B cell (primary cell): ENCODE data around the gene NBEAL1.

Experiments
- EZH2 ChIP-seq: IDR thresholded peaks from 2 replicates; pipeline ENCODE4 v1.6.1; 2012; ENCODE audit warnings: borderline replicate concordance, low read depth, mild to moderate bottlenecking, moderate library complexity, low read length; ENCODE audit not compliant: insufficient read depth, poor library complexity, severe bottlenecking
- TF ChIP-seq, protein P1 (sequence below): fragments of 200-600 bp; IDR thresholded peaks from one replicate; pipeline ENCODE4 v1.8.0; 2022; ENCODE audit warnings: antibody characterized with exemption, mild to moderate bottlenecking

DNA sequence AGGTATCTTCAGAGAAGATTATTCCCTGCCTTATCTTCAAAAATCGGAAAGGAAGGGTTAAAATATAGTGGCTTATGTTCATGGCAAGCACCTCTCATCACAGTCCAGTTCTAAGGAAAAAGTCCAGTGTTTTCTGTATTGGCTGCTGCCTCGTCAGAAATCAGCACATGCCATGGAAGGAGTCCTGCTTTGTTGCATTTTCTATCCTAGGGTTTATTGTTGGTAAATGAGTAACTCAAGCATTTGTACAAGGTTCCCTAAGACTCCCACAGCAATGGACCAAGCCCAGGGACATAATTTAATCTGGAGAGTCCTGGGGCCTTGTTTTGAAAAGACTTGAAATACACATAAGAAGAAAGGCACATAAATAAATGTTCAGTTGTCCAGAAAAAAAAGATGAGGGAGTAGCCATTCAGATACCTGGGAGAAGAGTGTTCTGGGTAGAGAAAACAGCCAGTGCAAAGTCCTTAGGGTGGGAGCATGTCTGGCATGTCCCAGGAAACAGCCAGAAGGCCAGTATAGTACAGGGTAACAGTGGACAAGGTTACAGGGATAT is 26.4 kb downstream of the NBEAL1 start:
- TF ChIP-seq EZH2, result no peak
- TF ChIP-seq, protein P1, sequence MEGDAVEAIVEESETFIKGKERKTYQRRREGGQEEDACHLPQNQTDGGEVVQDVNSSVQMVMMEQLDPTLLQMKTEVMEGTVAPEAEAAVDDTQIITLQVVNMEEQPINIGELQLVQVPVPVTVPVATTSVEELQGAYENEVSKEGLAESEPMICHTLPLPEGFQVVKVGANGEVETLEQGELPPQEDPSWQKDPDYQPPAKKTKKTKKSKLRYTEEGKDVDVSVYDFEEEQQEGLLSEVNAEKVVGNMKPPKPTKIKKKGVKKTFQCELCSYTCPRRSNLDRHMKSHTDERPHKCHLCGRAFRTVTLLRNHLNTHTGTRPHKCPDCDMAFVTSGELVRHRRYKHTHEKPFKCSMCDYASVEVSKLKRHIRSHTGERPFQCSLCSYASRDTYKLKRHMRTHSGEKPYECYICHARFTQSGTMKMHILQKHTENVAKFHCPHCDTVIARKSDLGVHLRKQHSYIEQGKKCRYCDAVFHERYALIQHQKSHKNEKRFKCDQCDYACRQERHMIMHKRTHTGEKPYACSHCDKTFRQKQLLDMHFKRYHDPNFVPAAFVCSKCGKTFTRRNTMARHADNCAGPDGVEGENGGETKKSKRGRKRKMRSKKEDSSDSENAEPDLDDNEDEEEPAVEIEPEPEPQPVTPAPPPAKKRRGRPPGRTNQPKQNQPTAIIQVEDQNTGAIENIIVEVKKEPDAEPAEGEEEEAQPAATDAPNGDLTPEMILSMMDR, result no peak
